HG03039 (cell line): Measurements from ENCODE around the gene EPB41L2.
"Not testable (repeated sequence)": the region's sequence is repeated elsewhere in the genome, so short reads cannot be mapped to it uniquely, and the experiment has no call there.

ENCODE experiments used
- ATAC-seq: cut with Tn5 transposase; IDR thresholded peaks from one replicate; pipeline ENCODE4 v1.9.1; 2021; ENCODE audit warnings: mild to moderate bottlenecking, moderate library complexity; ENCODE audit not compliant: unreplicated experiment

EPB41L2 gene

GRCh38 chr6:131063028-131063763, at the start of gene EPB41L2:
Gene EPB41L2 (minus strand): TSS chr6:131063245. CDS start chr6:130956485, 106,760 bp downstream.
- ATAC-seq = peak; percentile 76

DNA sequence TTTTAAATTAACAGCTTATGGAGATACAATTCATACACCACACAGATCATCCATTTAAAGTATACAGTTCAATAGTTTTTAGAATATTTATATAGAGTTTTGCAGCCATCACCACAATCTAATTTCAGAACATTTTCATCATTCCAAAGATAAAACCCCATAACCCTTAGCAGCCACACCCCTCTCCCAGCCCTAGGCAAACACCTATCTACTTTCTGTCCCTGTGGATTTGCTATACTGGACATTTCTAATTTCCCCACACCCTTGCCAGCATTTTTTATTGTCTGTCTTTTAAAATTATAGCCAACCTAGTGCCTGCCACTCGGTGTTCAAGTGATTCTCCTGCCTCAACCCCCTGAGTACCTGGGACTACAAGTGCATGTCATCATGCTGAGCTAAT, 49.2 kb upstream of the EPB41L2 start:
- ATAC-seq = no peak

DNA sequence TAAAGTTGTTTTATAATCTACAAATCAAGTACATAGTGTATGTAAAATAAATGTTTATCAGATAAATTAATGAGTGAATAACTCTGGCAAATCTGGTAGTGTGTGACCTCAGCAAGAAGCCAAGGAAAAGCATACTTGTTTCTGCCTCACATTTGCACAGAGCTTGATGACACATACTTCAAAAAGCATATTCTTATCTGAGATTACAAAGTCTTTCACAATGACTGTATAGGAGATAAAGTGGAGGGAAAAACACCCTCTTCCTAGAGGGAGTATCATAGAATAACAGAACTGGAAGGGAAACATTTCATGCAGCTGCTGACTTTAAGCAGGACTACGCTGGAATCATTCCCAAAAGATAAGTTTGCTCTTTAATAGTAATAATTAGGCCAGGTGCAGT, 44.1 kb upstream of the EPB41L2 start:
- no peak for ATAC-seq

DNA sequence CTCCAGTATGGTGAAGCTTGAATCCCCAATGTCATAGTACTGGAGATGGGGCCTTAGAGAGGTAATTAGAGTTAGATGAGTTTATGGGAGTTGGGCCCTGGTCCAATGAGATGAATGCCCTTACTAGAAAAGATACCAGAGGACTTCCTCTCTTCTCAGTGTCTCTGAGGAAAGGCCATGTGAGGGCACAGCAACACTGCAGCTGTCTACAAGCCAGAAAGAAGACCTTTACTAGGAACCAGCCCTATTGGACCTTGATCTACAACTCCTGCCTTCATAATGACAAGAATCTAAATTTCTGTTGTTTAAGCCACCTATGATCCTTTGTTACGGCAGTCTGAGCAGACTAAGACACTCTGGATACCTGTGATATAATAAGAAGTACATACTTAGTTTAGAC, 40.9 kb upstream of the EPB41L2 start:
- ATAC-seq = no peak

DNA sequence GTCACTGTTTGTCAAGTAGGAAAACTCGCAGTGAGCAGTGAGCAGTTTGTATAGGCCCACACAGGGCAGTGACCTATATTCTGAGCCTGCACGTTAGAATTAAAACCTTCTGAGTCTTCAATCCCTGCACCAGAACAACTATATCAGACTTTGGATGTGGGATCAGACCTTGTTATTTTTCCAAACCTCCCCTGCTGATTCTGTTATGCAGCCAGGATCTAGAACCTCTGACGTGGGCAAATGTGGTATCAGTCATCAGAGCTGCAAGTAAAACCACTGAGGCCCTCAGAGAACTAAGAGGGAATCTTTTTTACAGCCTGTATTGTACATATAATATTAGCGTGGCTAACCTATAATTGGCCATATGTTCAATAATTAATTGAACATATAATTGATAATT, 40.3 kb upstream of the EPB41L2 start:
- ATAC-seq = no peak

- ATAC-seq = no peak
Observed at GRCh38 chr6:131101911-131102680, 39.1 kb upstream of the EPB41L2 start.

- ATAC-seq = no peak
Observed at GRCh38 chr6:131096786-131097185, 33.7 kb upstream of the EPB41L2 start.

- ATAC-seq = no peak
Observed at GRCh38 chr6:131093334-131093733, 30.3 kb upstream of the EPB41L2 start.

DNA sequence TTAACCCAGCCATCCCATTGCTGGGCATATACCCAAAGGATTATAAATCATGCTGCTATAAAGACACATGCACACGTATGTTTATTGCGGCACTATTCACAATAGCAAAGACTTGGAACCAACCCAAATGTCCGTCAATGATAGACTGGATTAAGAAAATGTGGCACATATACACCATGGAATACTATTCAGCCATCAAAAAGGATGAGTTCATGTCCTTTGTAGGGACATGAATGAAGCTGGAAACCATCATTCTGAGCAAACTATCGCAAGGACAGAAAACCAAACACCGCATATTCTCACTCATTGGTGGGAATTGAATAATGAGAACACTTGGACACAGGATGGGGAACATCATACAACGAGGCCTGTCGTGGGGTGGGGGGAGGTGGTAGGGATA, 28.9 kb upstream of the EPB41L2 start:
- not testable (repeated sequence) for ATAC-seq

DNA sequence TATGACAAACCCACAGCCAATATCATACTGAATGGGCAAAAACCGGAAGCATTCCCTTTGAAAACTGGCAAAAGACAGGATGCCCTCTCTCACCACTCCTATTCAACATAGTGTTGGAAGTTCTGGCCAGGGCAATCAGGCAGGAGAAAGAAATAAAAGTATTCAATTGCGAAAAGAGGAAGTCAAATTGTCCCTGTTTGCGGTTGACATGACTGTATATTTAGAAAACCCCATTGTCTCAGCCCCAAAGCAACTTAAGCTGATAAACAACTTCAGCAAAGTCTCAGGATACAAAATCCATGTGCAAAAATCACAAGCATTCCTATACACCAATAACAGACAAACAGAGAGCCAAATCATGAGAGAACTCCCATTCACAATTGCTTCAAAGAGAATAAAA, 27.3 kb upstream of the EPB41L2 start:
- not testable (repeated sequence) for ATAC-seq

DNA sequence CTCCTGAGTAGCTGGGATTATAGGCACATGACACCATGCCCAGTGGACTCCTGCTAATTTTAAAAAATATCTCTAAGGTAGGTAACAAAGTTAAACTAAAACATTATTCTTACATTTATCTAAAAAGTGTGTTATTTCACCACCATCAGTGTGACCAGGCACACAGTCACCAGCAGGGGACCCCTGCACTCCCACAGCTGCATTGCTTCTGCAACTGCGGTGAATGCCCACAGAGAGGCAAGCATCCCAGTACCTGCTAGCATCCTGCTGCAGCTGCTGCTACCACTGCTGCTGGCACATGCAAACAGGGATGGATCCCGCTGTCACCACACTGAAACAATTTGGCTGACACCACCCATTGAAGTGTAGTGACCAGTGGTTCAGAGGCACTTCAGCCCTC, 21.9 kb upstream of the EPB41L2 start:
- ATAC-seq = no peak

GRCh38 chr6:131083687-131084086, 20.6 kb upstream of the EPB41L2 start:
- no peak for ATAC-seq

DNA sequence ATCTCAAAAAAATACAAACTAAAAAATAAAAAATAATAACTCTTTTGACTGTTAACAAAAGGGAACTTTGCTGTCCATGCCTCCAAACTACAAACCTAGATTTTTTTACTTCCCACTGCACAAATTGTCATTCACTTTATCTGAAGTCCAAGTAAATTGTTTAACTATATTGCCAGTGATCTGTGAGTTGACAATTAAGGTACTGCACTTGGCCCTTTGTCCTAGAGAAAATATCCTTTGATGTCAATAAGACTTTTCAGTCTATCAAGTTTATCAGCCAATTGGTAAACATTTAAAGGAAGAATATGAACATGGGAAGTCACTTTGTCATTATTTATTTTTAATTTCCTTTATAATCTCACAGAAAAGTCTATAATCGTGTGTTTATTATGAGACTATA, 19.3 kb upstream of the EPB41L2 start:
- ATAC-seq = no peak

- no peak for ATAC-seq
Observed at GRCh38 chr6:131080084-131080483, 17.0 kb upstream of the EPB41L2 start.

DNA sequence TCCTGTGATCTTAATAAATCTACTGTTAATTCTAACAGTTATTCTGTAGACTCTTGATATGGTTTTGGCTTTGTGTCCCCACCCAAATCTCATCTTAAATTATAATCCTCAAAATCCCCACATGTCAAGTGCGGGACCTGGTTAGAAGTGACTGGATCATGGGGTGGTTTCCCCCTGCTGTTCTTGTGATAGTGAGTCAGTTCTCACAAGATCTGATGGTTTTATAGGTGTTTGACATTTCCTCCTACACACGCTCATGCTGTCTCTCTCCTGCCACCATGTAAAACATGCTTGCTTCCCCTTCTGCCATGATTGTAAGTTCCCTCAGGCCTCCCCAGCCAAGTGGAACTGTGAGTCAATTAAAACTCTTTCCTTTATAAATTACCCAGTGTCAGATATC, 10.5 kb upstream of the EPB41L2 start:
- no peak for ATAC-seq

GRCh38 chr6:131070061-131070460, 7.0 kb upstream of the EPB41L2 start:
- no peak for ATAC-seq

DNA sequence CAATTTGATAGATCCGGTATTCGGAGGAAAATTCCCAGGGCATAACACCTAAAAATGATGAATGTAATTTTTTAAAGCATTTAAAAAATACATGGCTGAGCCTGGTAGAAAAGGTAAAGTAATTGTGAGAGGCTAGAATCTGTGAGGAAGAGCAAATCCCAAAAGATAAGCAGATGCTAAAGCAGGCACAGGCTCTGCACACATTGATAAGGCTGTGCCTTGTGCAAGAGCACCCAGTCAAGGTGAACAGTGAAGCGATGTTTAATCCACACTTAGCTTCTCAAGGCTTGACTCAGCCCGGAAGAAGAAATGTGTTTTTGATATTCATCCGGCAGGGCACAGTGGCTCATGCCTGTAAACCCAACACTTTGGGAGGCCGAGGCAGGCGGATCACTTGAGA, 5.1 kb upstream of the EPB41L2 start:
- no peak for ATAC-seq

DNA sequence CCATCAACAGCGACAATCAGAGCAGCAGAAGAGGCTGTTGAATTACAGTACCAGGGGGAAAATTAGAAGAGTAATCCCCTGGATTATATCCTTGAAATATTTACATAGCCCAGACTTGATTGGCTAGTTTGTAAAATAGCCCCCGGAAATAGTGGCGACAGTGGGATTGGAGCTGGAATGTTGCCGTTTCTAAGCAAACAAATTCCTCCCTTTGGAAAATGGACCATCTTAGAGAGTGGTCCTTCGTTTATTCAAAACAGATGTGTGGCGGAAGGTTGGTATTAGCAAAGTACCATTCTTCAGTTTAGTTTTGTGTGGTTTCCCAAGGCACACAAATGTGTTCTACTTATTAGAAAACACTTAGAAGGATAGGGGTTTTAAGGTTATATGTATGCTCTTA, 4.5 kb upstream of the EPB41L2 start:
- ATAC-seq = no peak

DNA sequence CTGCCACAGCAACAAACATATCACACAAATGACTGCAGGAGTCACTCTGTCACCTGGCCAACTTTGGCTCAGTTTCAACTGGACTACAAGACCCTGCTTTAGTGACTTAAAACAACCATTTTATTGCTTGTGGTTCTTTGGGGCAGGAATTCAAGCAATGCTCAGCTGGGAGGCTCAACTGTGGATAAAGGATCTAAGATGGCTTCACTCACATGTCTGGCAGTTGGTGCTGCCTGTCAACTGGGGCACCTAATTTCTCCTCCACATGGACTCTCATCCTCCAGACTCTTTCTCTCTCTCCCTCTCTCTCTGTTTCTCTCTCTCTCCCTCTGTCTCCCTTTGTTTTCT, 2.8 kb upstream of the EPB41L2 start:
- ATAC-seq = no peak

DNA sequence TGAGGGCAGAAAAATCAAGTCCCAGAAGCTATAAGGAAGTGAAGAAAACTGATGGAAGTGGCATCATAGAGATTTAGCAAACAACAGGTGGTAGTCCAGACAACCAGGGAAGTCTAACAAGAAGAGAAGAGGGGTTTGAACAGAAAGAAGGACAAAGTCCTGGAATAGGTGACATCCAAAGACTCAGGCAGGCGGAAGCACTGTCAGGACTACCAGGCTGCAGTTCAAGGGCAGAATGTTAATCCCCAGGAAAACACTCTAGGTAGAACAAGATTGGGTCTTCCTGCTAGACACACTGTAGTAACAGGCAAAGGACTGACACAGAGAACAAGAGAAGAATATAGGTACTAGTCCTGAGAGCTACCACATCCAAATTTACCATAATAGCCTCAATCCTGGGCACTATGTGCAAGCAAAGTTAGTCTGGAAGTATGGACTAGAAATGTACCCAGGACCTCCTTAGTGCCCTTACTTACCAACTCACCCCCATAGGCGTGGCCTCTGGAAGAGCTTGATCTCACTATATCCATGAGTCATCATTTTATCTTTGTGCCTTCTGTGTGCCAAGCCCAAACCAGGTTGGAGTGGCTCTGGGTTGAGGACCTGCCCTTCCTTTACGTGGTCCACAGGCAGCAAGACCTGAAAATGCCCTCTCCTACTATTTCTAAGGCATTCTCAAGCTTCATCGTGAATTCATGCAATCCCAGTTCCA, 2.2 kb upstream of the EPB41L2 start:
- no peak for ATAC-seq

DNA sequence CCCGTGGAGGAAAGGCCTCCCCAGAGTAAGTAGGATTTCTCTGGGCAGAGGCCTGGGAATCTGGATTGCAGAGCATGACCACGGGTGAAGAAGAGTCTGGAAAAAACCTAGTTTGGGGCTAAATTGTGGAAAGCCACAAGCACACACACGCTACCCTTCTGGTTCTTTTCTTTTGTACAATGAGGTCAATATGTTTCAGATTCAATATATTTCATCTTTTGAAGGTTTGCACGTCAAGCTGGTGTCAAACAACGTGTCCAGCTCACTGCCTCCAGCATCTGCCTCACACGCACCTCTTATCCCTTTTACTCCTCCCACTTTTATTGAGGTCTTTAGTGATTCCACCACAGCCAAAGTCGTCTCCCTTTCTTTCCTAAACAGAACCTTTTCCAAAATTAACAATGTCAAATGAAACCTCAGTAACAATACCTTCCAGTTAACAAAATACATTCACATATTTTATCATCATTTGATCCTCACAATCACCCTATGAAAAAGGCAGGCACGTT, 773 bp upstream of the EPB41L2 start:
- ATAC-seq = no peak
